ENCODE measurements around the gene PRR4.

PRR4 gene, protein sequence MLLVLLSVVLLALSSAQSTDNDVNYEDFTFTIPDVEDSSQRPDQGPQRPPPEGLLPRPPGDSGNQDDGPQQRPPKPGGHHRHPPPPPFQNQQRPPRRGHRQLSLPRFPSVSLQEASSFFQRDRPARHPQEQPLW

DNA sequence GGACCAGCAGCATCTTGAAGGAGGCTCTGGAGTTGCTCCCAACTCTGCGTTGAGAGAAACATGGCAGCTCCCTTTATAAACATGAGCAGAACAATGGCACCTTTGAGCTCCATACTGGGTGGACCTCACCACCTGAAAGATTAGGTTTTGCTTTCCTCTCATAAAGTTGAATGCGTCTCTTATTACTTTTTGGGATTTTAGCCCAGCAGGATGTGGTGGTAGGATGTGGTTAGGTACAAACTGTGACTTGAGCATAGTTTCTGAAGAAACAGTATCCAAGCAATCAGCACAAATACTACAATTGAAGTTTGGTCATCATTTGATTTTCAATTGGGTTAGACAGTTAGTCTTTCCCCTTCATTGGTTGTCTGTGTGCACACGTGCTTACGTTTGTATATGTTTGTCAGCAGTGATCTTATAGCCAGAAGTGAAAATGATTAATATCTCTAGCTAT, at the start of gene PRR4:
Gene PRR4, minus strand, starts transcription at position 51 of the 454 bp plus-strand sequence. Its CDS starts 38 bp downstream, at position 13.
- in situ Hi-C loops (cut with HindIII; ENCODE audit: low pct_unique_long_range_greater_than_20kb, low sequenced_read_pairs) = no loop called here
- no peak for DNase-seq (ENCODE audit: low read depth in 1 of 2, low spot score in 1 of 2)
- TF ChIP-seq JUND (IDR thresholded peaks at IDR 0.05; ENCODE audit: low read depth) = no peak

DNA sequence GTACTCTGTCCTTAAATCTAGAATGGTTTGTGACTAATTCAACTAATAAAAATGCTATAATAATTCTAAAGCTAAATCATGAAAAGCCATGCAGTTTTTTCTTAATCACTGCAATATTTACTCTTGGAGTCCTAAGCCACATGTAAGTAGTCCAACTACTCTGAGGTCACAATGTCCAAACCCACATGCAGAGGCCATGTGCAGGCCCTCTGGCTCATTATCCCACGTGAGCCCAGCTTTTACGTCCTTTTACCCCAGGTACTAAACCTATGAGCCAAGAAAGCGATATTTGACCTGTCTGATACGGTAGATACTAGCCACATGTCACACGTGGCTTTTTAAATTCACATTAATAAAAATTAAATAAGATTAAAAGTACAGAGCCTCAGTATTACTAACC, 47.6 kb upstream of the PRR4 start:
- TF ChIP-seq JUND (IDR thresholded peaks at IDR 0.05; ENCODE audit: low read depth) = no peak
- in situ Hi-C loops (cut with HindIII; ENCODE audit: low pct_unique_long_range_greater_than_20kb, low sequenced_read_pairs) = no loop called here
- DNase-seq (ENCODE audit: low read depth in 1 of 2, low spot score in 1 of 2) = no peak

GRCh38 chr12:10891937-10892336, 42.7 kb upstream of the PRR4 start:
- TF ChIP-seq JUND (IDR thresholded peaks at IDR 0.05; ENCODE audit: low read depth) = no peak
- in situ Hi-C loops (cut with HindIII; ENCODE audit: low pct_unique_long_range_greater_than_20kb, low sequenced_read_pairs) = no loop called here
- no peak for DNase-seq (ENCODE audit: low read depth in 1 of 2, low spot score in 1 of 2)

- TF ChIP-seq JUND (IDR thresholded peaks at IDR 0.05; ENCODE audit: low read depth) = no peak
- in situ Hi-C loops (cut with HindIII; ENCODE audit: low pct_unique_long_range_greater_than_20kb, low sequenced_read_pairs) = no loop called here
- no peak for DNase-seq (ENCODE audit: low read depth in 1 of 2, low spot score in 1 of 2)
Observed at GRCh38 chr12:10889226-10889625, 40.0 kb upstream of the PRR4 start.

DNA sequence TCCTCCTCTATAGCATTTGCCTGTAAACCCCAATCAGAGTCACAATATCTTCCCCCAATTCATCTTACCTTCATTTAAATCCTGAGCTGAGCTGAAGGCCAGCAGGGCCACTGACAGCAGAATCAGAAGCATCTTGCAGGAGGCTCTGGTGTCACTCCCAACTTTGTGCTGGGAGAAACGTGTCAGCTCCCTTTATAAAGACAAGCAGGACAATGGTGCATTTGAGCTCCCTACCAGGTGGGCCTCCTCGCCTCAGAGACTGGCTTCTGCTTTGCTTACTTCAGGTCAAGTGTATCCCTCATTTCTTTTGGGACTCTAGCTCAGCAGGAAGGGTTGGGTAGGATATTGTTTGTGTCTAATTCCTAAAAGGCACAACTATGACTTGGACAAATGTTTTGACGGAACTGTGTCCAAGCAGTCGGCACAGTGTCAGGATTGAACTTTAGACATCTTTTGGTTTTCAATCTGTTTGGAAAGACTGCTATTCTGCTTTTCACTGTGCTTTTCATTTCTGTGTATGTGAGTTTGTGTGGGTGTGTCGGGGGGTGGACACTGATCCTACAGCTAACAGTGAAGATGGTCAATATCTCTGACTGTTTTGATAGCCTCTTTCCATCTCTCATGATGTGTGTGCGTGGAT, 34.9 kb upstream of the PRR4 start, which contains the start of gene PRH1:
Gene PRH1, minus strand, starts transcription at position 170 of the 640 bp plus-strand sequence. Its CDS starts 38 bp downstream, at position 132.
- no peak for TF ChIP-seq JUND (IDR thresholded peaks at IDR 0.05; ENCODE audit: low read depth)
- DNase-seq (ENCODE audit: low read depth in 1 of 2, low spot score in 1 of 2) = no peak
- in situ Hi-C loops (cut with HindIII; ENCODE audit: low pct_unique_long_range_greater_than_20kb, low sequenced_read_pairs) = no loop called here

- in situ Hi-C loops (cut with HindIII; ENCODE audit: low pct_unique_long_range_greater_than_20kb, low sequenced_read_pairs) = no loop called here
- no peak for DNase-seq (ENCODE audit: low read depth in 1 of 2, low spot score in 1 of 2)
- TF ChIP-seq JUND (IDR thresholded peaks at IDR 0.05; ENCODE audit: low read depth) = no peak
Observed at GRCh38 chr12:10873378-10873777, 24.1 kb upstream of the PRR4 start.

DNA sequence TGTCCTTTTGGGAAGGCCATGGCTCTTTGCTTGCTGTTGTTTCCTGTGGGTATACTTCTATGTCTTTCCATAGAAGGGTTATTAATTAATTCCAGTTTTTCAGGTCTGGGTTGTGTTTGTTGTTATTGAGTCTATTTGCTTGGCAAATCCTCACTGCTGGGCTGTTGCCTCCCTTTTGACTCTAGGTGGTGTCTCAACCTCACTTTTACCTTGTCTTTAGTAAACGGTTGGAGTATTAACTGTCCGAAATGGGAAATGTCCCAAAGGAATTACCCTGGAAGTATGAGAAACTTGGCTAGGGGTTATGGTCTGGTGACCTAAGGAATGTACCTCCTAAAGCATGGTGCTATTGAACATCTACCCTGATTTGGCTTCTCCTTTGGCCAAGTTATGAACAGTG, 18.1 kb upstream of the PRR4 start:
- in situ Hi-C loops (cut with HindIII; ENCODE audit: low pct_unique_long_range_greater_than_20kb, low sequenced_read_pairs) = no loop called here
- DNase-seq (ENCODE audit: low read depth in 1 of 2, low spot score in 1 of 2) = peak in 1 of 2 experiments; percentile 46
- no peak for TF ChIP-seq JUND (IDR thresholded peaks at IDR 0.05; ENCODE audit: low read depth)

GRCh38 chr12:10863512-10864218, 14.4 kb upstream of the PRR4 start:
- in situ Hi-C loops (cut with HindIII; ENCODE audit: low pct_unique_long_range_greater_than_20kb, low sequenced_read_pairs) = no loop called here
- no peak for DNase-seq (ENCODE audit: low read depth in 1 of 2, low spot score in 1 of 2)

GRCh38 chr12:10861366-10861765, 12.1 kb upstream of the PRR4 start:
- no peak for DNase-seq (ENCODE audit: low read depth in 1 of 2, low spot score in 1 of 2)
- in situ Hi-C loops (cut with HindIII; ENCODE audit: low pct_unique_long_range_greater_than_20kb, low sequenced_read_pairs) = no loop called here
- no peak for TF ChIP-seq JUND (IDR thresholded peaks at IDR 0.05; ENCODE audit: low read depth)

More at GRCh38 chr12:10863512-10864218, 14.4 kb upstream of the PRR4 start:
- no peak for TF ChIP-seq JUND (IDR thresholded peaks at IDR 0.05; ENCODE audit: low read depth)

DNA sequence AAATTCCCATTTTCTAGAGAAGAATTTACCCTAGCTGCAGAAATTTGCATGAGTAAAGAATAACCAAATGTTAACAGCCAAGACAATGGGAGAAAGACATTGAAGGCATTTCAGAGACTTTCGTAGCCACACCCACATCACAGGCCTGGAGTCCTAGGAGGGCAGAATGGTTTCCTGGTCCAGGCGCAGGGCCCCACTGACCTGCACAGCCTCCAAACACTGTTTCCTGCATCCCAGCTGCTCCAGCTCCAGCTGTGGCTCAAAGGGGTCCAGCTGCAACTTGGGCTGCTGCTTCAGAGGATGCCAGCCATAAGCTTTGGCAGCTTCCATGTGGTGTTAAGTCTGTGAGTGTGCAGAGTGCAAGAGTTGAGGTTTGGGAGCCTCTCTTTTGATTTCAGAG, 6.5 kb upstream of the PRR4 start:
- in situ Hi-C loops (cut with HindIII; ENCODE audit: low pct_unique_long_range_greater_than_20kb, low sequenced_read_pairs) = no loop called here
- TF ChIP-seq JUND (IDR thresholded peaks at IDR 0.05; ENCODE audit: low read depth) = no peak
- no peak for DNase-seq (ENCODE audit: low read depth in 1 of 2, low spot score in 1 of 2)

GRCh38 chr12:10853776-10854175, 4.5 kb upstream of the PRR4 start:
- no peak for DNase-seq (ENCODE audit: low read depth in 1 of 2, low spot score in 1 of 2)
- in situ Hi-C loops (cut with HindIII; ENCODE audit: low pct_unique_long_range_greater_than_20kb, low sequenced_read_pairs) = no loop called here
- no peak for TF ChIP-seq JUND (IDR thresholded peaks at IDR 0.05; ENCODE audit: low read depth)

GRCh38 chr12:10851243-10851858, 2.1 kb upstream of the PRR4 start:
- no peak for DNase-seq (ENCODE audit: low read depth in 1 of 2, low spot score in 1 of 2)
- TF ChIP-seq JUND (IDR thresholded peaks at IDR 0.05; ENCODE audit: low read depth) = no peak
- in situ Hi-C loops (cut with HindIII; ENCODE audit: low pct_unique_long_range_greater_than_20kb, low sequenced_read_pairs) = no loop called here

- TF ChIP-seq JUND (IDR thresholded peaks at IDR 0.05; ENCODE audit: low read depth) = no peak
- no peak for DNase-seq (ENCODE audit: low read depth in 1 of 2, low spot score in 1 of 2)
- in situ Hi-C loops (cut with HindIII; ENCODE audit: low pct_unique_long_range_greater_than_20kb, low sequenced_read_pairs) = no loop called here
Observed at GRCh38 chr12:10847744-10848143, 1.5 kb downstream of the PRR4 start.

Measured in T47D (cell line).